ENCODE results near the gene GOSR2. TPM values are rescaled to one million over a fixed set of nuclear protein-coding genes. Genes with fewer than 3 reads are reported as not detected.

Gene GOSR2
- total and polyA plus RNA-seq, 2 experiments from 2014 or later: 47.7 to 62.8 TPM

DNA sequence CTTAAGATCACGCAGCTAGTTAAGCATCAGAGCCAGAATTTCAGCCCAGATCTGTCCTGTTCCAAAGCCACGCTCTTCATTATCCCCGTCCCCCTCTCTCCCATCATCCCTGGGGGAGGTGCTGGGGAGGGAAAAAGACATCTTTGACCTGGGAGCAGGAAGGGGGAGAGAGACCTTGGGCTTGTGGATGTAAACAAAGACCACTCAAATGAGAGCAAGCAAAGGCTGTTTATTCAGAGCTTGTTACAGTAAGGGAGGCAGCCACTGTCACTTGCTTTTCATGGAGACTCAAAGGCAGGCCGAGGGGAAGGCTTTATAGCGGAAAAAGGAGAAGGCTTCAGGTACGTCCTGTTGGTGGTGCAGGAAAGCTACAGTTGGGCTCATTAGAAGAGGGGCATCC, 59.6 kb downstream of the GOSR2 start:
- no peak for TF ChIP-seq EZH2 (IDR thresholded peaks at IDR 0.05; ENCODE audit: borderline replicate concordance)
- no peak for TF ChIP-seq EZH2phosphoT487 (IDR thresholded peaks at IDR 0.05; ENCODE audit: low read depth, severe bottlenecking, unreplicated experiment)
- TF ChIP-seq, protein P1, sequence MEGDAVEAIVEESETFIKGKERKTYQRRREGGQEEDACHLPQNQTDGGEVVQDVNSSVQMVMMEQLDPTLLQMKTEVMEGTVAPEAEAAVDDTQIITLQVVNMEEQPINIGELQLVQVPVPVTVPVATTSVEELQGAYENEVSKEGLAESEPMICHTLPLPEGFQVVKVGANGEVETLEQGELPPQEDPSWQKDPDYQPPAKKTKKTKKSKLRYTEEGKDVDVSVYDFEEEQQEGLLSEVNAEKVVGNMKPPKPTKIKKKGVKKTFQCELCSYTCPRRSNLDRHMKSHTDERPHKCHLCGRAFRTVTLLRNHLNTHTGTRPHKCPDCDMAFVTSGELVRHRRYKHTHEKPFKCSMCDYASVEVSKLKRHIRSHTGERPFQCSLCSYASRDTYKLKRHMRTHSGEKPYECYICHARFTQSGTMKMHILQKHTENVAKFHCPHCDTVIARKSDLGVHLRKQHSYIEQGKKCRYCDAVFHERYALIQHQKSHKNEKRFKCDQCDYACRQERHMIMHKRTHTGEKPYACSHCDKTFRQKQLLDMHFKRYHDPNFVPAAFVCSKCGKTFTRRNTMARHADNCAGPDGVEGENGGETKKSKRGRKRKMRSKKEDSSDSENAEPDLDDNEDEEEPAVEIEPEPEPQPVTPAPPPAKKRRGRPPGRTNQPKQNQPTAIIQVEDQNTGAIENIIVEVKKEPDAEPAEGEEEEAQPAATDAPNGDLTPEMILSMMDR (IDR thresholded peaks at IDR 0.05; ENCODE audit: poor library complexity): no peak
- Histone ChIP-seq H3K4me3 (no peak overlapping the region), H3K27ac (no peak overlapping the region), H3K27me3 (peaks cover 48% of the 10 kb centered on the region), H3K79me2 (no peaks in the 10 kb centered on the region), H3K4me1 (ENCODE audit: insufficient read depth) (peaks cover 9% of the 10 kb centered on the region), H3K9me2 (replicated peaks; ENCODE audit: insufficient read depth) (no peaks in the 10 kb centered on the region), H3K9me3 (ENCODE audit: low read depth) (no peaks in the 10 kb centered on the region), H3K36me3 (replicated peaks; ENCODE audit: insufficient read depth, low read depth) (no peaks in the 10 kb centered on the region), H3K4me2 (no peak overlapping the region), H2AFZ (no peak overlapping the region), H4K20me1 (ENCODE audit: insufficient read depth, poor library complexity, severe bottlenecking) (no peaks in the 10 kb centered on the region)
- DNase-seq (ENCODE audit: low spot score): no peak
- WGBS (ENCODE audit: low lambda C conversion rate, missing lambda C conversion rate): 86% methylated on average over 6 of the region's 6 CpGs

DNA sequence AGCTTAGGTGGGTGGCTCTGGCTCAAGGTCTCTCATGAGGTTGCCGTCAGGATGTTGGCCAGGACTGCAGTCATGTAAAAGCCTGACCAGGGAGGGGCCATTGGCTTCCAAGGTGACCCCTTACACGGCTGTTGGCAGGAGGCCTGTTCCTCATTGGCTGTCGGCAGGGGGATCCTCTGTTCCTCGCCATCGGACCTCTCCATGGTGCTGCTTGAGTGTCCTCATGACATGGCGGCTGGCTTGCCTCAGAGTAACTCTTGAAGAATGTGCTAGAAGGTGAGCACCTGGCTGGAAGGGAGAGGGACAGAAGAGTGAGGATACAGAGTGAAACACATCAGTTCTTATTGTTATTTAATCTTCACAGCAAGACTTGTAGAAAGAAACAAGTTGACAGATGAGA, 60.8 kb downstream of the GOSR2 start:
- H3K27ac ChIP-seq: no peak overlapping the region
- 59% methylated on average over 6 of the region's 6 CpGs for WGBS (ENCODE audit: low lambda C conversion rate, missing lambda C conversion rate)

DNA sequence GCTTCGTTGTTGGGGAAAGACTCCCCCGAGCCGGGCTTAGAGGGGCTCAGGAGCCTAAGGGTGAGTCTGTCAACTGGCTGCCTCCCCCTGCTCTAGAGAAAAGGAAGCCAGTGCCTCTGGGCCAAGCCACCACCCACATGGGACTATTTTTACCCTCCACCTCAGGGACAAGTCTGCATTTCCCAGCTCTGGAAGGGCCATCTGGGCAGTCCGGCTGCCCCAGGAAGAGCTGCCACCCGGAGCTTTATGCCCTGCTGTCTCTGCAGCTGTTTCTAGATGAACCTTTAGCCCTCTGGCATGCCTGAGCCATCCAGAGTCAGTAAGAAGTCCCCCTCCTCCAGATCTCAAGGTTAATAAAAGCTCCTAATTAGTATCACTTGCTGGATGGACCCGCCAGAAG, 61.4 kb downstream of the GOSR2 start:
- H3K4me2 ChIP-seq: no peak overlapping the region
- H3K27me3 ChIP-seq: peaks cover 44% of the 10 kb centered on the region
- no peaks in the 10 kb centered on the region for H3K36me3 ChIP-seq (replicated peaks; ENCODE audit: insufficient read depth, low read depth)
- no peaks in the 10 kb centered on the region for H3K9me3 ChIP-seq (ENCODE audit: low read depth)
- H2AFZ ChIP-seq: no peak overlapping the region
- 58% methylated on average over 6 of the region's 6 CpGs for WGBS (ENCODE audit: low lambda C conversion rate, missing lambda C conversion rate)
- H3K9me2 ChIP-seq (replicated peaks; ENCODE audit: insufficient read depth): no peaks in the 10 kb centered on the region
- no peaks in the 10 kb centered on the region for H3K4me1 ChIP-seq (ENCODE audit: insufficient read depth)
- H3K79me2 ChIP-seq: no peaks in the 10 kb centered on the region
- TF ChIP-seq EZH2 (IDR thresholded peaks at IDR 0.05; ENCODE audit: borderline replicate concordance): no peak
- no peak for TF ChIP-seq EZH2phosphoT487 (IDR thresholded peaks at IDR 0.05; ENCODE audit: low read depth, severe bottlenecking, unreplicated experiment)
- TF ChIP-seq, protein P1 (IDR thresholded peaks at IDR 0.05; ENCODE audit: poor library complexity): no peak
- no peaks in the 10 kb centered on the region for H4K20me1 ChIP-seq (ENCODE audit: insufficient read depth, poor library complexity, severe bottlenecking)
- no peak overlapping the region for H3K4me3 ChIP-seq
- no peak overlapping the region for H3K27ac ChIP-seq
- no peak for DNase-seq (ENCODE audit: low spot score)

More for the DNA sequence above, 60.8 kb downstream of the GOSR2 start:
- Histone ChIP-seq H3K4me1 (ENCODE audit: insufficient read depth) (peaks cover 2% of the 10 kb centered on the region), H4K20me1 (ENCODE audit: insufficient read depth, poor library complexity, severe bottlenecking) (no peaks in the 10 kb centered on the region), H3K27me3 (peaks cover 46% of the 10 kb centered on the region), H3K36me3 (replicated peaks; ENCODE audit: insufficient read depth, low read depth) (no peaks in the 10 kb centered on the region), H3K9me3 (ENCODE audit: low read depth) (no peaks in the 10 kb centered on the region), H3K9me2 (replicated peaks; ENCODE audit: insufficient read depth) (no peaks in the 10 kb centered on the region), H3K79me2 (no peaks in the 10 kb centered on the region), H3K4me3 (no peak overlapping the region), H3K4me2 (no peak overlapping the region), H2AFZ (no peak overlapping the region)
- DNase-seq (ENCODE audit: low spot score): no peak
- TF ChIP-seq EZH2phosphoT487 (IDR thresholded peaks at IDR 0.05; ENCODE audit: low read depth, severe bottlenecking, unreplicated experiment) (no peak), EZH2 (IDR thresholded peaks at IDR 0.05; ENCODE audit: borderline replicate concordance) (no peak)
- TF ChIP-seq, protein P1 (IDR thresholded peaks at IDR 0.05; ENCODE audit: poor library complexity): no peak

DNA sequence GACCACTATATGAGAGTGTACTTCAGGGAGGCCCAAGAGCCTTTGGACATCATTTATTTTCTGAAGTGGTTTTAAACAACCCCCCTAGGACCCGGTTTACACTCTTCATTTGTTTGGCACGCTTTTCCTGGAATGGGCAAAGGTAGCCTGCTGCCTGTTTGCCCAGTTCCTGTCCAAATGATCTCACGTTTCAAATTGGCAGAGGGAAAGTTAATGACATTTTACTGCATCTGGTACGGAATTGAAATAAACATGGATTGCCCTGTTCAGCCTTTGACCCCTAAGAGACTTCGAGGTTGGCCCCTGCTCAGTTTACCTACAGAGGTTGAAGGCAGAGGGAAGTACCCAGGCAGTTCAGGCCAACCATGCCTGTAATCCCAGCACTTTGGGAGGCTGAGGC, 61.9 kb downstream of the GOSR2 start:
- no peaks in the 10 kb centered on the region for H4K20me1 ChIP-seq (ENCODE audit: insufficient read depth, poor library complexity, severe bottlenecking)
- no peaks in the 10 kb centered on the region for H3K9me3 ChIP-seq (ENCODE audit: low read depth)
- TF ChIP-seq, protein P1 (IDR thresholded peaks at IDR 0.05; ENCODE audit: poor library complexity): no peak
- TF ChIP-seq EZH2 (IDR thresholded peaks at IDR 0.05; ENCODE audit: borderline replicate concordance): no peak
- no peak for TF ChIP-seq EZH2phosphoT487 (IDR thresholded peaks at IDR 0.05; ENCODE audit: low read depth, severe bottlenecking, unreplicated experiment)
- H3K27ac ChIP-seq: no peak overlapping the region
- no peak for DNase-seq (ENCODE audit: low spot score)
- H3K27me3 ChIP-seq: peaks cover 38% of the 10 kb centered on the region
- no peaks in the 10 kb centered on the region for H3K36me3 ChIP-seq (replicated peaks; ENCODE audit: insufficient read depth, low read depth)
- no peak overlapping the region for H3K4me2 ChIP-seq
- H2AFZ ChIP-seq: no peak overlapping the region
- H3K4me3 ChIP-seq: no peak overlapping the region
- no peaks in the 10 kb centered on the region for H3K9me2 ChIP-seq (replicated peaks; ENCODE audit: insufficient read depth)
- 54% methylated on average over 5 of the region's 5 CpGs for WGBS (ENCODE audit: low lambda C conversion rate, missing lambda C conversion rate)
- no peaks in the 10 kb centered on the region for H3K4me1 ChIP-seq (ENCODE audit: insufficient read depth)
- H3K79me2 ChIP-seq: no peaks in the 10 kb centered on the region

All from hepatocyte (in vitro differentiated cells).